ENCODE results near the gene ZNF3. TPM values are rescaled to one million over a fixed set of nuclear protein-coding genes. Genes with fewer than 3 reads are reported as not detected.

The ZNF3 gene
- total and polyA plus RNA-seq, 9 of the 15 experiments (the other 6 are each of a cell fraction or from before 2014, with no cell fraction given): 30.0 to 64.9 (median 51.5) TPM

DNA sequence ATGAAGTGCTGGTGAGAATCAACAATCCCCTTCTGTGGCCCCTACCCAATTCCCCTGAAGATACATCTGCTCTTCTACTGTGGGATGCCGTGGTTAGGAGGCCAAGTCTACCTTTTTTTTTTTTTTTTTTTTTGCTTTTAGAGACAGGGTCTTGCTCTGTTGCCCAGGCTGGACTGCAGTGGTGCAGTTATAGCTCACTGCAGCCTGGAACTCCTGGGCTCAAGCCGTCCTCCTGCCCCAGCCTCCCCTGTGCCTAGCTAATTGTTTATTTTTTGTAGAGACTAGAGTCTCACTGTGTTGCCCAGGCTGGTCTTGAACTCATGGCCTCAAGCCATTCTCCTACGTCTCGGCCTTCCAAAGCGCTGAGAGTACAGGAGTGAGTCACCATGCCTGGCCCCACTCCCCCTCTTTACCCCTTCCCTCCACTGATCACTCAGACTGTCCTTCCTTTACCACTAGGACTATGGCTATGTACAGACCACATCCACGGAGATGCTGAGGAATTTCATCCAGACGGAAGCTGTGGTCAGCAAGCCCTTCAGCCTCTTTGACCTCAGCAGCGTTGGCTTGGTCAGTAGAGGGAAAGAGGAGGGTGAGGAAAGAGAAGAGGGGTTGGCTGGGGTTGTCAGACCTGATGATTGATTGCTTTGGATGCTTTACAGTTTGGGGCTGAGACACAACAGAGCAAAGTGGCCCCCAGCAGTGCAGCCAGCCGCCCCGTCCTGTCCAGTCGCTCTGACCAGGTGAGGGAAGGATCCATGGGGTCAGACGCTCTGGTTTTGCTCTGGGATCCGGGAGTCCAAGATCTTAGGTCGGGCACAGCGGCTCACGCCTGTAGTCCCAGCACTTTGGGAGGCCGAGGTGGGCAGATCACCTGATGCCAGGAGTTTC, 21.7 kb upstream of the ZNF3 start:
- Histone ChIP-seq H3K36me3 (ENCODE audit: control insufficient read depth, insufficient read depth, low read length) (peaks cover 65% of the 10 kb centered on the region), H2AFZ (ENCODE audit: low read depth, low read length) (no peak overlapping the region), H3K9me1 (ENCODE audit: control insufficient read depth, insufficient read depth, low read length) (peaks cover 3% of the 10 kb centered on the region), H4K20me1 (replicated peaks; ENCODE audit: control insufficient read depth, insufficient read depth, low read length) (peaks cover 23% of the 10 kb centered on the region), H3K4me2 (ENCODE audit: insufficient read depth, low read length) (peak overlapping the region; percentile 92; the same call in 1 of the 2 replicates), H3K9ac (ENCODE audit: insufficient read depth in 1 of 2, low read depth in 2 of 2, low read length in 2 of 2) (peak overlapping the region; percentile 99 to 100; a peak in 3 of 4 replicates), H3K79me2 (ENCODE audit: control insufficient read depth, insufficient read depth, low read length) (peaks cover 39% of the 10 kb centered on the region), H3K9me3 (replicated peaks; ENCODE audit: control insufficient read depth, insufficient read depth, low read depth, low read length) (no peaks in the 10 kb centered on the region), H3K4me1 (replicated peaks in 1 of 2; ENCODE audit: control insufficient read depth in 2 of 2, insufficient read depth in 2 of 2, low read length in 2 of 2) (peaks cover 9 to 51% of the 10 kb centered on the region in 2 experiments; a peak in 4 of 5 replicates), H3K4me3 (no peak overlapping the region), H3K27me3 (ENCODE audit: control insufficient read depth in 2 of 2, insufficient read depth in 2 of 2, low read length in 2 of 2) (no peaks in the 10 kb centered on the region), H3K27ac (ENCODE audit: extremely low read depth, low read depth, low read length) (no peak overlapping the region; the same call in 1 of the 3 replicates)
- 76% methylated on average over 17 of the region's 17 CpGs for WGBS (ENCODE audit: insufficient coverage, low coverage, missing lambda C conversion rate)
- peak; percentile 75 for FAIRE-seq
- no peak for ATAC-seq
- in situ Hi-C loops (cut with MboI): no loop called here
- no TSS peak for BruUV-seq (replicated peaks)
- intact Hi-C loops (cut with micrococcal nuclease): no loop called here
- CTCF ChIA-PET (ENCODE audit: low intra/inter-chr PET ratio): interaction anchor here (0.6 kb wide), 1 partner anchor 127 kb away, joined by 6 read pairs; no protein-coding TSS in a partner anchor
- peak in 1 of 4 experiments; percentile 40 for DNase-seq (ENCODE audit: extremely low read depth in 1 of 4, low spot score in 3 of 4)
- POLR2A ChIA-PET: interaction anchor here (0.7 to 4.6 kb wide), 7 partner anchors 10 to 595 kb away, joined by 3 to 115 read pairs (median 20); partner anchors contain the start of genes COPS6 and MBLAC1
- TF ChIP-seq NCOA2 (IDR thresholded peaks at IDR 0.05; ENCODE audit: partially characterized antibody in 2 of 2) (no peak), ZNF778 (CRISPR knock-in tag; IDR thresholded peaks at IDR 0.05) (no peak), ZBTB8A (IDR thresholded peaks at IDR 0.05; ENCODE audit: partially characterized antibody) (no peak), NEUROD1 (IDR thresholded peaks at IDR 0.05; ENCODE audit: borderline replicate concordance, low read depth, low read length, partially characterized antibody) (no peak), MTA1 (IDR thresholded peaks at IDR 0.05; ENCODE audit: borderline replicate concordance) (no peak)
- TF ChIP-seq, protein P1, sequence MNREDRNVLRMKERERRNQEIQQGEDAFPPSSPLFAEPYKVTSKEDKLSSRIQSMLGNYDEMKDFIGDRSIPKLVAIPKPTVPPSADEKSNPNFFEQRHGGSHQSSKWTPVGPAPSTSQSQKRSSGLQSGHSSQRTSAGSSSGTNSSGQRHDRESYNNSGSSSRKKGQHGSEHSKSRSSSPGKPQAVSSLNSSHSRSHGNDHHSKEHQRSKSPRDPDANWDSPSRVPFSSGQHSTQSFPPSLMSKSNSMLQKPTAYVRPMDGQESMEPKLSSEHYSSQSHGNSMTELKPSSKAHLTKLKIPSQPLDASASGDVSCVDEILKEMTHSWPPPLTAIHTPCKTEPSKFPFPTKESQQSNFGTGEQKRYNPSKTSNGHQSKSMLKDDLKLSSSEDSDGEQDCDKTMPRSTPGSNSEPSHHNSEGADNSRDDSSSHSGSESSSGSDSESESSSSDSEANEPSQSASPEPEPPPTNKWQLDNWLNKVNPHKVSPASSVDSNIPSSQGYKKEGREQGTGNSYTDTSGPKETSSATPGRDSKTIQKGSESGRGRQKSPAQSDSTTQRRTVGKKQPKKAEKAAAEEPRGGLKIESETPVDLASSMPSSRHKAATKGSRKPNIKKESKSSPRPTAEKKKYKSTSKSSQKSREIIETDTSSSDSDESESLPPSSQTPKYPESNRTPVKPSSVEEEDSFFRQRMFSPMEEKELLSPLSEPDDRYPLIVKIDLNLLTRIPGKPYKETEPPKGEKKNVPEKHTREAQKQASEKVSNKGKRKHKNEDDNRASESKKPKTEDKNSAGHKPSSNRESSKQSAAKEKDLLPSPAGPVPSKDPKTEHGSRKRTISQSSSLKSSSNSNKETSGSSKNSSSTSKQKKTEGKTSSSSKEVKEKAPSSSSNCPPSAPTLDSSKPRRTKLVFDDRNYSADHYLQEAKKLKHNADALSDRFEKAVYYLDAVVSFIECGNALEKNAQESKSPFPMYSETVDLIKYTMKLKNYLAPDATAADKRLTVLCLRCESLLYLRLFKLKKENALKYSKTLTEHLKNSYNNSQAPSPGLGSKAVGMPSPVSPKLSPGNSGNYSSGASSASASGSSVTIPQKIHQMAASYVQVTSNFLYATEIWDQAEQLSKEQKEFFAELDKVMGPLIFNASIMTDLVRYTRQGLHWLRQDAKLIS (CRISPR knock-in tag; IDR thresholded peaks at IDR 0.05): no peak
- TF ChIP-seq, protein P2, sequence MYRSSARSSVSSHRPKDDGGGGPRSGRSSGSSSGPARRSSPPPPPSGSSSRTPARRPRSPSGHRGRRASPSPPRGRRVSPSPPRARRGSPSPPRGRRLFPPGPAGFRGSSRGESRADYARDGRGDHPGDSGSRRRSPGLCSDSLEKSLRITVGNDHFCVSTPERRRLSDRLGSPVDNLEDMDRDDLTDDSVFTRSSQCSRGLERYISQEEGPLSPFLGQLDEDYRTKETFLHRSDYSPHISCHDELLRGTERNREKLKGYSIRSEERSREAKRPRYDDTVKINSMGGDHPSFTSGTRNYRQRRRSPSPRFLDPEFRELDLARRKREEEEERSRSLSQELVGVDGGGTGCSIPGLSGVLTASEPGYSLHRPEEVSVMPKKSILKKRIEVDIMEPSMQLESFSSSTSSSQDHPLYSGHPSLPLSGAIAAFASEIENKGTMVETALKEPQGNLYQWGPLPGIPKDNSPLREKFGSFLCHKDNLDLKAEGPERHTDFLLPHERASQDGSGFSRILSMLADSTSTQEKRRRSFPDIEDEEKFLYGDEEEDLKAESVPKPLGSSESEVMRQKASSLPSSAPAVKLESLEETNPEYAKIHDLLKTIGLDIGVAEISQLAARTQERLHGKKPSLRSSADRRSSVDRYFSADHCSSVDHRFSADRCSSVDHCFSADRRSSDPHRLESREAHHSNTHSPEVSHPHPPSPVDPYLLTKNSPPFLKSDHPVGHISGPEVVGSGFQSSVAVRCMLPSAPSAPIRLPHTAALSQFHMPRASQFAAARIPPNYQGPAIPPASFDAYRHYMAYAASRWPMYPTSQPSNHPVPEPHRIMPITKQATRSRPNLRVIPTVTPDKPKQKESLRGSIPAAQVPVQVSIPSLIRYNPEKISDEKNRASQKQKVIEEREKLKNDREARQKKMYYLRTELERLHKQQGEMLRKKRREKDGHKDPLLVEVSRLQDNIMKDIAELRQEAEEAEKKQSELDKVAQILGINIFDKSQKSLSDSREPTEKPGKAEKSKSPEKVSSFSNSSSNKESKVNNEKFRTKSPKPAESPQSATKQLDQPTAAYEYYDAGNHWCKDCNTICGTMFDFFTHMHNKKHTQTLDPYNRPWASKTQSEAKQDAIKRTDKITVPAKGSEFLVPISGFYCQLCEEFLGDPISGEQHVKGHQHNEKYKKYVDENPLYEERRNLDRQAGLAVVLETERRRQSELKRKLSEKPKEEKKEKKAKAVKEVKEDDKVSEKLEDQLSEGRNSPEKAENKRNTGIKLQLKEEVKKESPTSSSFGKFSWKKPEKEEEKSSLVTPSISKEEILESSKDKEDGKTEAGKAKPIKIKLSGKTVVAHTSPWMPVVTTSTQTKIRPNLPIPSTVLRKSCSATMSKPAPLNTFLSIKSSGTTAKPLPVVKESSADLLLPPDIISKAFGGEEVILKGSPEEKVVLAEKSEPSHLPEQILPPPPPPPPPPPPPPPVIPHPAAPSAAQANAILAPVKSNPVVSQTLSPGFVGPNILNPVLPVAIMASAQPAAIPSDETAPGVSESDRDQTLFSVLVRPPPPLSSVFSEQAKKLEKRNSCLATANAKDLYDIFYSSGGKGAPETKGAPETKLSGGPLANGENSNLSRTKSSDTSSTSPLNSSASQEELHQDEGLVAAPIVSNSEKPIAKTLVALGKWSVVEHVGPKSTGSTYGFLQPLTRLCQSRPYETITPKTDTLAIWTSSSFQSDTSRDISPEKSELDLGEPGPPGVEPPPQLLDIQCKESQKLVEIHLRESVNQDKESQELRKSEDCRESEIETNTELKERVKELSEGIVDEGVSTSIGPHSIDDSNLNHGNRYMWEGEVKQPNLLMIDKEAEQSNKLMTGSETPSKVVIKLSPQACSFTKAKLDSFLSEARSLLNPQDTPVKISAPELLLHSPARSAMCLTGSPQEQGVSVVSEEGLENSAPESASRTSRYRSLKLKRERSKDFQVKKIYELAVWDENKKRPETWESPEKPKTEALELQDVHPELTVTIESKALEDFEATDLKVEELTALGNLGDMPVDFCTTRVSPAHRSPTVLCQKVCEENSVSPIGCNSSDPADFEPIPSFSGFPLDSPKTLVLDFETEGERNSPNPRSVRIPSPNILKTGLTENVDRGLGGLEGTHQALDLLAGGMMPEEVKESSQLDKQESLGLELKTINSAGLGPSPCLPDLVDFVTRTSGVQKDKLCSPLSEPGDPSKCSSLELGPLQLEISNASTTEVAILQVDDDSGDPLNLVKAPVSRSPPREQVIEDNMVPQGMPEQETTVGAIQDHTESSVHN (IDR thresholded peaks at IDR 0.05; ENCODE audit: borderline replicate concordance in 1 of 2, low read depth in 1 of 2): no peak
